ENCODE results near the gene MYO9A. TPM values are rescaled to one million over a fixed set of nuclear protein-coding genes. Genes with fewer than 3 reads are reported as not detected.

Gene MYO9A
- total RNA-seq, 2 experiments from 2014 or later: 18.0 to 18.8 TPM

GRCh38 chr15:72141171-72142084, 23.5 kb upstream of the MYO9A start:
- ChIA-PET POLR2A (interaction anchor here (0.5 kb wide), 1 partner anchor 82 kb away, joined by 3 read pairs; no protein-coding TSS in a partner anchor), CTCF (no interaction called here)

- CTCF ChIA-PET: interaction anchor here (1.4 kb wide), 1 partner anchor 16 kb away, joined by 4 read pairs; no protein-coding TSS in a partner anchor
- POLR2A ChIA-PET: no interaction called here
Measured at GRCh38 chr15:72140088-72140487, 22.1 kb upstream of the MYO9A start.

DNA sequence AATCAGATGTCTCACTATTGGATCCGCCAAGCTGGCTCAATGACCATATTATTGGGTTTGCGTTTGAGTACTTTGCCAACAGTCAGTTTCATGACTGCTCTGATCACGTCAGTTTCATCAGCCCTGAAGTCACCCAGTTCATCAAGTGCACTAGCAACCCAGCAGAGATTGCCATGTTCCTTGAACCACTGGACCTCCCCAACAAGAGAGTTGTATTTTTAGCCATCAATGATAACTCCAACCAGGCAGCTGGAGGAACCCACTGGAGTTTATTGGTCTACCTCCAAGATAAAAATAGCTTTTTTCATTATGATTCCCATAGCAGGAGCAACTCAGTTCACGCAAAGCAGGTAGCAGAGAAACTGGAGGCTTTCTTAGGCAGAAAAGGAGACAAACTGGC, 21.7 kb upstream of the MYO9A start:
- POLR2A ChIA-PET: no interaction called here
- CTCF ChIA-PET: interaction anchor here (0.6 to 1.4 kb wide), 2 partner anchors 16 to 396 kb away, joined by 4 to 5 read pairs; no protein-coding TSS in a partner anchor

DNA sequence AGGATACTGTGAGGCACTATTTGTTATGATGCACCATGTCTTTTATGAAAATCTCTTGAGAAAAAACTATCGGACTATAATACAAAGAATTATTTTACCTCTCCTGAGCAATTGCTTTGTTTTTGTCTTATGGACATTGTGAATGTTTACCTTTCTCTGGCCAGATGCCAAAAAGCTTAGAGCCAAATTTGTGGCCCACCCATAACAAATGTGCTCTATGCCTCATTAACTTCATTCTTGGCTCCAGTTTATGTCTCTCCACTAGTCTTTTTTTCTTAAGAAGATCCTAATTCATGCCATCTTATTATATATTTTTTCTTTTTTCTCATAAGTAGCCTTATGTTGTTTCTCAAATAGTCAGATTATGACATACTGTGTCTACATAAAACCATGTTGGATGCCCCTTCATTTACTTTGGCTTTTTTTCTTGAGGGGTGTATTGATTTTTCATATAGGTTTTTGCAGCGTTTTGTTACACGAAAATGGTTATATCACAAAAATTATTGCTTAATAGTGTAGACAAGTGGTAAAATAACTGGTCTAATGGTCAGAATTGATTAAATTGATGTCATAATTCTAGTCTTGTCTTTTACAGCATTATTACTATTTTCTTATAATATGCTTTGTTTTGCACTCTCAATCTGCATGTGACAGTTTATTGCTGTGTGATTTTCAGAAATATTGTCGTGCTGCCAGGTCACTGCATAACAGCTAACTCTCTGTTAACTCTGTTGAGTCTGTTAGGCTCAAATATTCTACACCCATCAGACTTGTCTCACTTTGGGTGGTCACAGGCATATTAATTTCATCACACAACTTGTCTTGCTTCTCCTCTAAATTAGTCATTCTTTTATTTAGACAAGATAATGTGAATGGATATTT, 18.5 kb upstream of the MYO9A start:
- ChIA-PET CTCF (interaction anchor here (0.5 to 1.2 kb wide), 3 partner anchors 10 to 310 kb away, joined by 3 to 5 read pairs (median 3); no protein-coding TSS in a partner anchor), POLR2A (no interaction called here)

- CTCF ChIA-PET: interaction anchor here (1.1 kb wide), 1 partner anchor 21 kb away, joined by 3 read pairs; no protein-coding TSS in a partner anchor
- POLR2A ChIA-PET: no interaction called here
Measured at GRCh38 chr15:72135719-72136118, 17.8 kb upstream of the MYO9A start.

DNA sequence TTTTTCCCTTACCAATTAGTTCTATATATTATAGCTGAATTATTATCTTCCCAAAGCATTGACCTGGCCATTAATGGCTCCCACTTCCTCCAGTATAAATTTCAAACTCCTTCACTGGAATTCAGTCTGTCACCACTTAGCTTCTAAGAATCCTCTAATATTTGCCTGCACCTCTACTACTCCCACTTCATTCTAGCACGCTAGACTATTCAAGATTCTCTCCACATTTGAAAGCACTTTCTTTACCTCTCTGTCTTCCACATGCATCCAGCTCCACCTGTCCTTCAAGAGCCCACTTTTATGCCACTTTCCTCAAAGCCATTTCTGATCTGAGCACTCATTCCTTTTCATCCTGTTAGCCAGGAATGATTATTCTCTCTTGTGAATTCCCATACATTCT, 15.3 kb upstream of the MYO9A start:
- POLR2A ChIA-PET: no interaction called here
- CTCF ChIA-PET: no interaction called here

DNA sequence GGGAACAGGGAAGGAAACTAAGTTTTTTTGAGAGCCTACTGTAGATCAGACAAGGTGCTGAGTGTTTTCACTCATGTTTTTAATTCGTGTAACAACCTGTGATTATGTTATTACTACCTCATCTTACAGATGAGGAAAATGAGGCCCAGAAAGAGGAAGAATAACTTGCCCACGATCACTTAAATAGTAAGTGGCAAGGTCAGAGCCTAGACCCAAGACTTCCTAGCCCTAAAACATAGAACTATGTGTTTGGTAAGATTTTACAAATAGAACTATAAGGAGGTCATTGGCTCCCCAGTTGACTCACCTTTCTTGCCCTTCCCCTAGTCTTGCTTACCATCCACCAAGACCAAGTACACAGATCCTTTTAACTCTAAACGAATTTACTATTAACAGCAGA, 14.0 kb upstream of the MYO9A start:
- CTCF ChIA-PET: no interaction called here
- POLR2A ChIA-PET: no interaction called here

DNA sequence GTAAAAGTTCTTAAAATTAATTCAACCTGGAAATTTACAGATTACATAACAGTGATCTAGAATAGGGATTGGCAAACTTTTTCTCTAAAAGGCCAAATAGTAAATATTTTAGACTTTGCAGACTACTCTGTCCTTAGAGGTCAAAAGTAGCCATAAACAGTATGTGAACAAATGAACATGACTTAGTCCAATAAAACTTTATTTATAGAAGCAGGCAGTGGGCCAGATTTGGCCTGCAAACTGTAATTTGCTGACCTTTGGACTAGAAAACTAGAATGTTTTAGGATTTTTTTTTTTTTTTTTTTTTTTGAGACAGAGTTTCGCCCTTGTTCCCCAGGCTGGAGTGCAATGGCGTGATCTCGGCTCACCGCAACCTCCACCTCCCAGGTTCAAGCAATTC, 12.3 kb upstream of the MYO9A start:
- ChIA-PET POLR2A (no interaction called here), CTCF (no interaction called here)

- ChIA-PET POLR2A (no interaction called here), CTCF (no interaction called here)
Measured at GRCh38 chr15:72128359-72128758, 10.4 kb upstream of the MYO9A start.

GRCh38 chr15:72127724-72128322, 9.9 kb upstream of the MYO9A start:
- ChIA-PET POLR2A (interaction anchor here (0.6 kb wide), 1 partner anchor 233 kb away, joined by 3 read pairs; no protein-coding TSS in a partner anchor), CTCF (no interaction called here)

DNA sequence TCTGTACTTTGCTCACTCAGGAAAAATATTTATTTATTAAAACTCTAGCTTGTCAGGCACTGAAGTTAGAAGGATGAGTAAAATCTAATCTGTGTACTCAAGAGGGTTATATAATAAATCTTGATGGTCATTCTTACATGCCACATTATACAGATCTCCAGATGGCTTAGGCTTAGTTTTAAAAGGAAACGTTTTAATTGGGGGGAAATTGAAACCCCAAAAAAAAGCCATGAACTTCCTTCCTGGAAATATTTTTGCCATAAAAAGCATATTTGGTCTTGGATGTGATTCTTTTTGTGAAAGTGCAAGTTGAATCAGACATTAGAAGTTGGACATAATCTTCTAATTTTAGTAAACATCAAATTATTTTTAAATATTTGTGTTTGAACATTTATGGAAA, 6.3 kb upstream of the MYO9A start:
- CTCF ChIA-PET: no interaction called here
- POLR2A ChIA-PET: no interaction called here

DNA sequence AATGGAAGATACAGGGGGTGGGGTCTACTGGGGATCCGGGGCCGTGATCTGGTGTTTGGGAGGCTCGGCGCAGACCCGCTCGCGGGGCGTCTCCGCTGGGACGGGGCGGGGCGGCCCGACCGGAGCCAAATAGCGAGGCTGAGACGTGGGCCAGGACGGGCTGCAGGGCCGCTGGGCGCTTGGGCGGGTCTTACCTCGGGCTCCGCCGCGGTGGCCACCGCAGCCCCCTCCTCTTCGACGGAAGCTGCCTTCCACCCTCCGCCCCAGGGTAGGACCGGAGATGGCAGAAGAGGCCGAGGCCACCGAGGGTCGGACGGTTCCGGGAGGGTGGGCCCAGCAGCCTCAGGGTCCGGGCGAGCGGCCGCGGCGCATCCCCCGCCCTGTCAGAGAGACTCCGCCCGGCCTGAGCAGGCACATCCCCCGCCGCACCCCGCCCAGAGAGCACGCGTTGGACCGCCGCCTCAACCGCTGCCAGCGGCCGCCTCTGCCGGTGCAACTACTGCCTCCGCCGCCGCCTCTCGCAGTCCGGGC, 399 bp downstream of the MYO9A start:
- CTCF ChIA-PET: interaction anchor here (0.7 kb wide), 1 partner anchor 212 kb away, joined by 5 read pairs; no protein-coding TSS in a partner anchor
- POLR2A ChIA-PET: interaction anchor here (0.9 to 1.0 kb wide), 2 partner anchors 111 to 113 kb away, joined by 5 to 7 read pairs; partner anchors contain the start of gene PKM

GRCh38 chr15:72116731-72117485, 1.0 kb downstream of the MYO9A start:
- ChIA-PET POLR2A (interaction anchor here (0.6 to 0.9 kb wide), 2 partner anchors 47 to 111 kb away, joined by 4 to 7 read pairs; no protein-coding TSS in a partner anchor), CTCF (interaction anchor here (0.7 kb wide), 1 partner anchor 211 kb away, joined by 5 read pairs; no protein-coding TSS in a partner anchor)

DNA sequence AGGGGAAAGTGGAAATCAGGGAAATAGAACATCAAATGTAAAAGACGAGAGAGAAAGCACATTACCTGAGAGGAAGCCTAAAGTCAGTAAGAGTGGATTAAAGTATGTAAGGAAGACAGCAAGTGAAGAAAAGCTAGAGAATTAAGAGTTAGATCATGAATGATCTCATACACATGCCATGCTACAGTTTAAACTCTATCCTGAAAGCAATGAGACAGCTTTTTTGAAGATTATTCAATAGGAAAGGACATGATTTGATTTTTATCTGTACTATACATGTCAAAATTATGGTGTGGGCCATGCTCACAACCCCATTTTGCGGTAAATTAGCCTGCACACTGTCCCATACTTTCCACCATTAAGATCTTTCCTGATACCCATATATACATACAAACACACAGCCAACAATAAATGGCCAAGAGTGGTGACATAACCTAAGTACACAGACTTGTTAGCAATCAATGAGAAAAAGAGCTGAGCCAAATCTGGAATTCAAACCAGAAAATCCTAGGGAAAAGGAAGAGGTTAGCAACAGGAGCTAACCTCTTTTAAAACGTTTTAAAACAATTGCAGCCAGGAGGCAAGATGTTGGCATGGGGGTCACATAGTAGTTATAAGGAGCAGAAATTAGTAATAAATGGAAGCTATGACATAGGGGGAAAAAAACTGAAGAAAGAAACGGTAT, 4.5 kb downstream of the MYO9A start:
- ChIA-PET CTCF (no interaction called here), POLR2A (no interaction called here)

GRCh38 chr15:72112805-72113204, 5.1 kb downstream of the MYO9A start:
- POLR2A ChIA-PET: no interaction called here
- CTCF ChIA-PET: no interaction called here

DNA sequence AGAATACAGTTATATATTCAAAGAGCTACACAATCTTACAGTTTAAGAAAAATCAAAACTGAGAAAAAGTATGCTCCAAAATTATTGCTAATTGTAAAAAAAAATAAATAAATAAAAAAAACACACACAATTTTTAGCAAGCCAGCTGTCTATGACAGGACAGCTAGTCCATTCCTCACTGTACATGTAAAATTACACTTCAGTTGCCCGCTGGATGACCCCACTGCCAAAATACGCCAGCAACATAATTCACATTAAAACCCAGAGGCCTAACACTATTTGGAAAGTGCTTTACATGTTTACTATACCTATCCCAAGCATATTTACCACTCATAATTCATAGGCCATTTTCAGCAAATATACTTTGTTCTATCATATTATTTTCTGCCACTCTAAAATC, 5.8 kb downstream of the MYO9A start:
- ChIA-PET CTCF (no interaction called here), POLR2A (no interaction called here)

DNA sequence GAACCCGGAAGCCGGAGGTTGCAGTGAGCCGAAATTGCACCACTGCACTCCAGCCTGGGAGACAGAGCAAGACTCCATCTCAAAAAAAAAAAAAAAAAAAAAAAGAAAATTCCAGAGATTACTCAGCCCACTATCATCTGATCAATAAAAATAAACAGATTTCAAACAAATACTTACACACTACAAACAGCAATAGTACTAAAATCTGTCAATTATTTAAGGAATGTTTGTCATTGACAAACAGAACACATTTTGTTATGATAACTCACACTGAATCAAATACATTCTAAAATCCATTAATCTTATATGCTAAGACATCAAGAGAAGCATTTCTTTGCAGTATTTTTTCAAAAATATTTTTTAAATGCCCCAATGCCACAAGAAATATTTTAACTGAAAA, 7.6 kb downstream of the MYO9A start:
- ChIA-PET CTCF (interaction anchor here (0.6 kb wide), 1 partner anchor 356 kb away, joined by 3 read pairs; no protein-coding TSS in a partner anchor), POLR2A (no interaction called here)

DNA sequence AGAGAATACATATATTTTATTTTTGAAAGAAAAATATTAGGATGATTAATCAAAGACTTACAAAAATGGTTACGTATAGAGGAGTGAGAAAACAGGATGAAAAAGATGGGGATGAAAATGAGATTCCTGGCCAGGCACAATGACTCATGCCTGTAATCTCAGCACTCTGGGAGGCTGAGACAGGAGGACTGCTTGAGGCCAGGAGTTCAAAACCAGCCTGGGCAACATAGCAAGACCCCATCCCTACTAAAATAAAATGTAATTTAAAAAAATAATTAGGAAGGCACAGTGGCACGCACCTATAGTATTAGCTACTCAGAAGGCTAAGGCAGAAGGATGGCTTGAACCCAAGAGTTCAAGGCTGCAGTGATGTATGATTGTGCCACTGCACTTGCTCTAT, 11.9 kb downstream of the MYO9A start:
- ChIA-PET CTCF (no interaction called here), POLR2A (no interaction called here)

All from activated CD8-positive, alpha-beta memory T cell treated with anti-CD3 and anti-CD28 coated beads for 36 hours (primary cell).